Measurements from ENCODE around the gene FAM124A.

- TF ChIP-seq POLR2AphosphoS2 (conservative IDR thresholded peaks at IDR 0.05; ENCODE audit: low read length): no peak
- no peak for TF ChIP-seq MAFK (IDR thresholded peaks at IDR 0.05; ENCODE audit: partially characterized antibody)
- no peak for TF ChIP-seq CEBPB (IDR thresholded peaks at IDR 0.05)
- no peak for TF ChIP-seq RAD21 (conservative IDR thresholded peaks at IDR 0.05 in 1 of 2, IDR thresholded peaks at IDR 0.05 in 1 of 2)
- no peak for TF ChIP-seq SMC3 (IDR thresholded peaks at IDR 0.05)
- TF ChIP-seq CTCF (IDR thresholded peaks at IDR 0.05): no peak
- no peak for TF ChIP-seq EP300 (IDR thresholded peaks at IDR 0.05)
- no peak for TF ChIP-seq RFX5 (IDR thresholded peaks at IDR 0.05)
- no peak for TF ChIP-seq POLR2A (IDR thresholded peaks at IDR 0.05; ENCODE audit: low read length)
Measured at GRCh38 chr13:51282322-51282721, 60.1 kb downstream of the FAM124A start.
